ENCODE data around the gene HIF1A.
A peak's percentile ranks its signal among the peaks of the same experiment; 100 is the strongest.
"Not testable (repeated sequence)": the region's sequence is repeated elsewhere in the genome, so short reads cannot be mapped to it uniquely, and the experiment has no call there.

The HIF1A gene

GRCh38 chr14:61694830-61695694 lies at the start of gene HIF1A:
TSS of gene HIF1A (plus strand) at chr14:61695513. CDS start at chr14:61695805, 292 bp downstream.
- peak; percentile 86 for DNase-seq (ENCODE audit: low read depth)

- DNase-seq (ENCODE audit: low read depth), result no peak
Measured at GRCh38 chr14:61646366-61647116, 48.8 kb upstream of the HIF1A start.

GRCh38 chr14:61647704-61648103 lies 47.6 kb upstream of the HIF1A start:
- DNase-seq (ENCODE audit: low read depth), result no peak

- no peak for DNase-seq (ENCODE audit: low read depth)
Measured at GRCh38 chr14:61648377-61648776, 46.9 kb upstream of the HIF1A start.

- no peak for DNase-seq (ENCODE audit: low read depth)
Measured at GRCh38 chr14:61649283-61649682, 46.0 kb upstream of the HIF1A start.

- DNase-seq (ENCODE audit: low read depth), result no peak
Measured at GRCh38 chr14:61651355-61651754, 44.0 kb upstream of the HIF1A start.

GRCh38 chr14:61652526-61653262 lies 42.6 kb upstream of the HIF1A start:
- DNase-seq (ENCODE audit: low read depth), result no peak

GRCh38 chr14:61653507-61653906 lies 41.8 kb upstream of the HIF1A start:
- DNase-seq (ENCODE audit: low read depth), result no peak

GRCh38 chr14:61654026-61654425 lies 41.3 kb upstream of the HIF1A start:
- no peak for DNase-seq (ENCODE audit: low read depth)

GRCh38 chr14:61655777-61656176 lies 39.5 kb upstream of the HIF1A start:
- DNase-seq (ENCODE audit: low read depth), result no peak

- DNase-seq (ENCODE audit: low read depth), result no peak
Measured at GRCh38 chr14:61656341-61656740, 39.0 kb upstream of the HIF1A start.

- not testable (repeated sequence) for DNase-seq (ENCODE audit: low read depth)
Measured at GRCh38 chr14:61658111-61658510, 37.2 kb upstream of the HIF1A start.

- no peak for DNase-seq (ENCODE audit: low read depth)
Measured at GRCh38 chr14:61659582-61659981, 35.7 kb upstream of the HIF1A start.

GRCh38 chr14:61661471-61662400 lies 33.6 kb upstream of the HIF1A start:
- DNase-seq (ENCODE audit: low read depth), result no peak

- peak; percentile 55 for DNase-seq (ENCODE audit: low read depth)
Measured at GRCh38 chr14:61662437-61663311, 32.6 kb upstream of the HIF1A start.

- no peak for DNase-seq (ENCODE audit: low read depth)
Measured at GRCh38 chr14:61663312-61663979, 31.9 kb upstream of the HIF1A start.

GRCh38 chr14:61668282-61668681 lies 27.0 kb upstream of the HIF1A start:
- no peak for DNase-seq (ENCODE audit: low read depth)

GRCh38 chr14:61670576-61670975 lies 24.7 kb upstream of the HIF1A start:
- no peak for DNase-seq (ENCODE audit: low read depth)

- no peak for DNase-seq (ENCODE audit: low read depth)
Measured at GRCh38 chr14:61671082-61671481, 24.2 kb upstream of the HIF1A start.

GRCh38 chr14:61672796-61673195 lies 22.5 kb upstream of the HIF1A start:
- DNase-seq (ENCODE audit: low read depth), result no peak
